HepG2 (cell line): Measurements from ENCODE around the gene SMARCAD1. TPM values are rescaled to one million over a fixed set of nuclear protein-coding genes. Genes with fewer than 3 reads are reported as not detected.

ENCODE experiments used
- ATAC-seq: fragments of 200-7000 bp; cut with Tn5 transposase; 3 replicates; pipeline ENCODE4 v1.9.1; 2020; ENCODE audit warnings: mild to moderate bottlenecking, moderate library complexity
- BruUV-seq: library from RNA; stranded (reverse); fragments of 400-500 nt; replicated peaks from 2 replicates; lab custom pipeline; 2021; lab: Mats Ljungman, UMichigan
- CTCF ChIA-PET: fragments of 300-600 bp; formaldehyde crosslinking; extraction: SDS; loops from one replicate; lab custom pipeline; 2021; ENCODE audit warnings: low total read pairs, inconsistent platforms, low intra/inter-chr PET ratio; lab: Yijun Ruan, JAX
- POLR2A ChIA-PET: fragments of 350-600 bp; sonication (Branson Sonifier 250); formaldehyde crosslinking; loops from one replicate; lab custom pipeline; 2020; ENCODE audit warnings: antibody characterized with exemption, inconsistent platforms; lab: Yijun Ruan, JAX
- DNase-seq: peaks from one replicate; pipeline ENCODE4 v3.0.0-alpha.2; 2015; ENCODE audit warnings: low spot score
- FAIRE-seq: peaks from 3 replicates; lab custom pipeline; 2011; peaks lifted over from hg19 to GRCh38; lab: Jason Lieb, UNC
- H2AFZ ChIP-seq: one replicate; pipeline ENCODE4 v1.6.1; 2011; ENCODE audit warnings: low read length, inconsistent platforms
- H3K27ac ChIP-seq: fragments of 300-600 bp; 3 replicates; pipeline ENCODE4 v1.8.0; 2011; ENCODE audit warnings: mixed run types, mild to moderate bottlenecking, mixed read lengths, low read length, inconsistent platforms; ENCODE audit not compliant: insufficient read depth; ENCODE audit errors: extremely low read length
- H3K27me3 ChIP-seq, 2 experiments: fragments of 200-600 bp in 1 of 2; 2 replicates in 1 of 2; 3 replicates in 1 of 2; pipeline versions ENCODE4 v1.6.0 to v1.8.0; 2011; ENCODE audit warnings: low read length in 2 of 2, mild to moderate bottlenecking in 2 of 2, moderate library complexity in 2 of 2, inconsistent platforms in 1 of 2; ENCODE audit not compliant: insufficient read depth in 2 of 2, control insufficient read depth in 1 of 2
- H3K36me3 ChIP-seq, 2 experiments: fragments of 200-600 bp in 1 of 2; replicated peaks in 1 of 2; 2 replicates in 1 of 2; 3 replicates in 1 of 2; pipeline versions ENCODE4 v1.5.1 to v1.8.0; 2011; ENCODE audit warnings: low read length in 2 of 2, inconsistent platforms in 1 of 2; ENCODE audit not compliant: insufficient read depth in 2 of 2, control insufficient read depth in 1 of 2
- H3K4me1 ChIP-seq: 2 replicates; pipeline ENCODE4 v1.5.1; 2012; ENCODE audit warnings: low read length, inconsistent platforms; ENCODE audit not compliant: insufficient read depth
- H3K4me2 ChIP-seq: 2 replicates; pipeline ENCODE4 v1.6.0; 2011; ENCODE audit warnings: low read depth, low read length, inconsistent platforms
- H3K4me3 ChIP-seq, 3 experiments: fragments of 200-600 bp in 1 of 3; sonication (generic), shearing (Covaris generic) in 1 of 3; replicated peaks in 1 of 3; 2 replicates each; pipeline ENCODE4 v1.5.1; 2011 to 2016; ENCODE audit warnings: low read length in 3 of 3, inconsistent platforms in 2 of 3, low read depth in 2 of 3, mild to moderate bottlenecking in 2 of 3, control low read depth in 1 of 3, mixed read lengths in 1 of 3; ENCODE audit not compliant: insufficient read depth in 1 of 3
- H3K79me2 ChIP-seq: one replicate; pipeline ENCODE4 v1.6.1; 2011; ENCODE audit warnings: low read length, inconsistent platforms; ENCODE audit not compliant: insufficient read depth
- H3K9ac ChIP-seq: 2 replicates; pipeline ENCODE4 v1.6.0; 2011; ENCODE audit warnings: mild to moderate bottlenecking, low read depth, low read length, inconsistent platforms; ENCODE audit not compliant: insufficient read depth
- H3K9me3 ChIP-seq: 2 replicates; pipeline ENCODE4 v1.5.1; 2012; ENCODE audit warnings: mild to moderate bottlenecking, low read length
- H4K20me1 ChIP-seq: 2 replicates; pipeline ENCODE4 v1.6.0; 2011; ENCODE audit warnings: inconsistent platforms, mild to moderate bottlenecking, low read length, moderate library complexity; ENCODE audit not compliant: insufficient read depth
- EED ChIP-seq: sonication (generic); formaldehyde crosslinking; IDR thresholded peaks from 2 replicates; pipeline ENCODE4 v1.5.0; 2020; ENCODE audit warnings: mild to moderate bottlenecking, missing genetic modification reagents
- GATAD1 ChIP-seq: IDR thresholded peaks from 2 replicates; pipeline ENCODE4 v1.6.1; 2016; ENCODE audit warnings: missing genetic modification reagents, missing compliant biosample characterization
- RAD51 ChIP-seq: fragments of 450-650 bp; IDR thresholded peaks from 2 replicates; pipeline ENCODE4 v1.6.1; 2016; ENCODE audit warnings: borderline replicate concordance
- ZNF781 ChIP-seq: sonication (generic); formaldehyde crosslinking; IDR thresholded peaks from 2 replicates; pipeline ENCODE4 v1.5.1; 2020; ENCODE audit warnings: borderline replicate concordance, mild to moderate bottlenecking, missing genetic modification reagents; ENCODE audit errors: not compliant biosample characterization
- WGBS: methylation state at CpG from one replicate; pipeline ENCODE4 v1.1.6; 2017; ENCODE audit warnings: low lambda C conversion rate; 5-methylcytosine and 5-hydroxymethylcytosine counted together
- in situ Hi-C: cut with HindIII; loops from 2 replicates; pipeline ENCODE4 v1.10.0; 2017; ENCODE audit warnings: low pct_unique_long_range_greater_than_20kb; ENCODE audit not compliant: extremely low pct_ligation_motif_present
- intact Hi-C: fragments of 100-400 bp; cut with micrococcal nuclease; formaldehyde crosslinking; loops from one replicate; pipeline ENCODE4 v1.10.0; 2022; ENCODE audit not compliant: unreplicated experiment
- polyA plus RNA-seq, 8 experiments: library from polyadenylated mRNA; depleted of rRNA in 3 of 8; stranded (reverse) in 7 of 8; unstranded in 1 of 8; fragments of >200 nt; fragmentation: Illumina TruSeq in 4 of 8; extraction: Trizol in 4 of 8; gene quantifications; 2 replicates each; pipeline versions ENCODE4 v1.2.1 to v1.2.3, GENCODE V29; 2011 to 2016; ENCODE audit warnings: low read depth in 4 of 8, missing spikeins in 1 of 8, mixed read lengths in 1 of 8; ENCODE audit not compliant: insufficient read depth in 1 of 8
- total RNA-seq, 5 experiments: library from RNA; depleted of rRNA; stranded (reverse); fragments of >200 nt; fragmentation: Illumina TruSeq; extraction: Trizol; gene quantifications; 2 replicates each; pipeline ENCODE4 v1.2.3, GENCODE V29; 2016; ENCODE audit warnings: low read depth in 1 of 5
- TF ChIP-seq, protein P1 (sequence below), 2 experiments: sonication (generic) in 1 of 2; formaldehyde crosslinking in 1 of 2; IDR thresholded peaks; 2 replicates each; pipeline versions ENCODE4 v1.5.1 to v1.6.1; 2011 to 2020; ENCODE audit warnings: borderline replicate concordance in 1 of 2, low read depth in 1 of 2, low read length in 1 of 2, mild to moderate bottlenecking in 1 of 2, missing genetic modification reagents in 1 of 2, moderate library complexity in 1 of 2
- TF ChIP-seq, protein P2 (sequence below): sonication (generic); formaldehyde crosslinking; IDR thresholded peaks from 2 replicates; pipeline ENCODE4 v1.8.0; 2022; ENCODE audit warnings: mild to moderate bottlenecking, missing genetic modification reagents
- TF ChIP-seq, protein P3 (sequence below): sonication (generic); formaldehyde crosslinking; IDR thresholded peaks from 2 replicates; pipeline ENCODE4 v1.8.0; 2022; ENCODE audit warnings: missing genetic modification reagents, mild to moderate bottlenecking, borderline replicate concordance

The SMARCAD1 gene
- total and polyA plus RNA-seq, 2 of the 13 experiments (the other 11 are each of a cell fraction or from before 2014, with no cell fraction given) = 18.2 to 35.9 TPM

DNA sequence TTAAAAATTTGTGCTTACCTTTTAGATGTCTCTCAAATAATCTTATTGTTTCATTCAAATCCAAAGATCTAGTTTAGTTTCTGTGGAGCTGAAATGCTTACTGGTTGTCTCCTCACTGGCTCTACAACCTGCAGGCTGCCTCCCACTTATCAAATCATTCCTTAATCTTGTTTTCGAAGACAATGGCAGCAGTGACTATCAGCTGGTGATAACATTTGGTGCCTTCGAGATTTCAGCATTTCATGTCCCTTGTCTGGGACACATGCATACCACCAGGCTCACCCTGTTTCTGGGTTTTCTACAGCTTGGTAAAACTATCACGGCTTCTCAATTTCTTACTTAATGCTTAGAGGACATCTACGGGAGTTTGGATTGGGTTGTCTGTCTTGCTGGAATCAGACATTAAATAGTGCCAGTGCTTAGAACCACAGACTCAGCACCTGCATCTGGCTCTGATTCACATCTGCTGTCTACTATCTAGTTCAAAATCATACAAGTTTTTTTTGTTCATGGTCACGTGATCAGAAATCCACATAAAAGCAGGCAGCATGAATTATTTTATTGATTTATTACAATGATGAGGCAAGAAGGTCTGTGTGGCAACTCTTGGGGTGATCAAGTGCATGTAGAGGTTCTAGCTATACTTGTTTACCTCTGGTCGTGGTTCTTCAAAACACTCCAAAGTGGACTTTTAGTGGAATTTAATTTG lies 32.0 kb upstream of the SMARCAD1 start:
- H3K4me2 ChIP-seq = no peak overlapping the region
- no peaks in the 10 kb centered on the region for H3K27me3 ChIP-seq
- ChIA-PET POLR2A (no interaction called here), CTCF (no interaction called here)
- no peak overlapping the region for H3K9ac ChIP-seq
- WGBS = 12% methylated on average over 6 of the region's 6 CpGs
- in situ Hi-C loops (no loop called here), intact Hi-C loops (no loop called here)
- H3K36me3 ChIP-seq = no peaks in the 10 kb centered on the region
- H3K4me1 ChIP-seq = no peaks in the 10 kb centered on the region
- ATAC-seq (no peak), DNase-seq (no peak), FAIRE-seq (no peak)
- H4K20me1 ChIP-seq = no peaks in the 10 kb centered on the region
- no peak overlapping the region for H3K4me3 ChIP-seq
- H2AFZ ChIP-seq = no peak overlapping the region
- H3K27ac ChIP-seq = no peak overlapping the region
- no peaks in the 10 kb centered on the region for H3K79me2 ChIP-seq
- no TSS peak for BruUV-seq
- no peaks in the 10 kb centered on the region for H3K9me3 ChIP-seq
- TF ChIP-seq, protein P1, sequence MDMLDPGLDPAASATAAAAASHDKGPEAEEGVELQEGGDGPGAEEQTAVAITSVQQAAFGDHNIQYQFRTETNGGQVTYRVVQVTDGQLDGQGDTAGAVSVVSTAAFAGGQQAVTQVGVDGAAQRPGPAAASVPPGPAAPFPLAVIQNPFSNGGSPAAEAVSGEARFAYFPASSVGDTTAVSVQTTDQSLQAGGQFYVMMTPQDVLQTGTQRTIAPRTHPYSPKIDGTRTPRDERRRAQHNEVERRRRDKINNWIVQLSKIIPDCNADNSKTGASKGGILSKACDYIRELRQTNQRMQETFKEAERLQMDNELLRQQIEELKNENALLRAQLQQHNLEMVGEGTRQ (IDR thresholded peaks at IDR 0.05; ENCODE audit: low read depth, low read length) = peak; percentile 42; the same call in 1 of the 2 replicates
- TF ChIP-seq, protein P1 (CRISPR knock-in tag; IDR thresholded peaks at IDR 0.05; ENCODE audit: borderline replicate concordance) = no peak
- TF ChIP-seq, protein P2, sequence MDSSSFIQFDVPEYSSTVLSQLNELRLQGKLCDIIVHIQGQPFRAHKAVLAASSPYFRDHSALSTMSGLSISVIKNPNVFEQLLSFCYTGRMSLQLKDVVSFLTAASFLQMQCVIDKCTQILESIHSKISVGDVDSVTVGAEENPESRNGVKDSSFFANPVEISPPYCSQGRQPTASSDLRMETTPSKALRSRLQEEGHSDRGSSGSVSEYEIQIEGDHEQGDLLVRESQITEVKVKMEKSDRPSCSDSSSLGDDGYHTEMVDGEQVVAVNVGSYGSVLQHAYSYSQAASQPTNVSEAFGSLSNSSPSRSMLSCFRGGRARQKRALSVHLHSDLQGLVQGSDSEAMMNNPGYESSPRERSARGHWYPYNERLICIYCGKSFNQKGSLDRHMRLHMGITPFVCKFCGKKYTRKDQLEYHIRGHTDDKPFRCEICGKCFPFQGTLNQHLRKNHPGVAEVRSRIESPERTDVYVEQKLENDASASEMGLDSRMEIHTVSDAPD (CRISPR knock-in tag) = no peak
- TF ChIP-seq EED (no peak), GATAD1 (CRISPR knock-in tag) (no peak), ZNF781 (CRISPR knock-in tag) (no peak), RAD51 (peak; percentile 87)
- TF ChIP-seq, protein P3, sequence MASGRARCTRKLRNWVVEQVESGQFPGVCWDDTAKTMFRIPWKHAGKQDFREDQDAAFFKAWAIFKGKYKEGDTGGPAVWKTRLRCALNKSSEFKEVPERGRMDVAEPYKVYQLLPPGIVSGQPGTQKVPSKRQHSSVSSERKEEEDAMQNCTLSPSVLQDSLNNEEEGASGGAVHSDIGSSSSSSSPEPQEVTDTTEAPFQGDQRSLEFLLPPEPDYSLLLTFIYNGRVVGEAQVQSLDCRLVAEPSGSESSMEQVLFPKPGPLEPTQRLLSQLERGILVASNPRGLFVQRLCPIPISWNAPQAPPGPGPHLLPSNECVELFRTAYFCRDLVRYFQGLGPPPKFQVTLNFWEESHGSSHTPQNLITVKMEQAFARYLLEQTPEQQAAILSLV = no peak
